Kidney (tissue), 14 donors: ENCODE measurements around the gene ERCC1. TPM values are rescaled to one million over a fixed set of nuclear protein-coding genes. Genes with fewer than 3 reads are reported as not detected.

Source experiments
- DNase-seq, 5 donors: peaks; one replicate each; pipeline ENCODE4 v3.0.0-alpha.2; 2013 to 2020
- FAIRE-seq: peaks from 2 replicates; lab custom pipeline; 2012; peaks lifted over from hg19 to GRCh38; lab: Jason Lieb, UNC
- H3K27ac ChIP-seq, 2 donors: one replicate each; pipeline ENCODE4 v1.7.0; 2013; ENCODE audit warnings: low read depth in 2 of 2, low read length in 2 of 2, inconsistent platforms in 1 of 2
- H3K27me3 ChIP-seq: one replicate; pipeline ENCODE4 v1.7.1; 2013; ENCODE audit warnings: low read length, inconsistent platforms; ENCODE audit not compliant: control insufficient read depth, insufficient read depth
- H3K36me3 ChIP-seq, 3 donors: one replicate each; pipeline versions ENCODE4 v1.7.0 to v1.7.1; 2013; ENCODE audit warnings: low read length in 3 of 3, control low read depth in 1 of 3, inconsistent platforms in 1 of 3; ENCODE audit not compliant: insufficient read depth in 3 of 3, control insufficient read depth in 2 of 3
- H3K4me1 ChIP-seq, 3 donors: one replicate each; pipeline versions ENCODE4 v1.7.0 to v1.7.1; 2013; ENCODE audit warnings: low read length in 3 of 3, inconsistent platforms in 1 of 3, low read depth in 1 of 3; ENCODE audit not compliant: control insufficient read depth in 2 of 3, insufficient read depth in 2 of 3
- H3K4me3 ChIP-seq, 3 donors: one replicate each; pipeline versions ENCODE4 v1.7.0 to v1.8.1; 2013; ENCODE audit warnings: low read length in 3 of 3, control low read depth in 1 of 3, inconsistent platforms in 1 of 3
- H3K9ac ChIP-seq, 3 donors: one replicate each; pipeline versions ENCODE4 v1.7.0 to v1.7.1; 2013; ENCODE audit warnings: low read length in 3 of 3, control low read depth in 1 of 3, inconsistent platforms in 1 of 3
- H3K9me3 ChIP-seq, 3 donors: one replicate each; pipeline versions ENCODE4 v1.7.0 to v1.7.1; 2013; ENCODE audit warnings: low read length in 3 of 3, control low read depth in 1 of 3, inconsistent platforms in 1 of 3; ENCODE audit not compliant: control insufficient read depth in 2 of 3, insufficient read depth in 1 of 3
- intact Hi-C: fragments of 100-400 bp; cut with DNase I; formaldehyde crosslinking; loops from one replicate; pipeline ENCODE4 v1.11.1; 2022
- polyA plus RNA-seq: library from polyadenylated mRNA; stranded (reverse); fragments of 350-450 nt; fragmentation: Illumina TruSeq; extraction: RNeasy Lipid Tissue Mini Kit (QIAGEN cat#74804); gene quantifications from one replicate; pipeline ENCODE4 v1.2.3, GENCODE V29; 2014; ENCODE audit warnings: low read depth, low replicate concordance; ENCODE audit not compliant: insufficient read depth
- total RNA-seq: library from RNA; stranded (reverse); fragmentation: NEBNext Ultra II Directional; extraction: Animal tissue kit (Norgen Biotek cat#: 25700); gene quantifications from one replicate; pipeline ENCODE4 v1.2.1, GENCODE V29; 2021
- TF ChIP-seq, protein P1 (sequence below): IDR thresholded peaks from 3 replicates; pipeline ENCODE4 v1.5.1; 2012; ENCODE audit warnings: mild to moderate bottlenecking, moderate library complexity, borderline replicate concordance; ENCODE audit not compliant: insufficient read depth; ENCODE audit errors: extremely low read depth
- donor health status: control.
- donor health status: control.
- donor health status: control.
- donor health status: control.
- donor health status: control.
- donor health status: DM: yes; HTN: yes; CAD: no.
- donor health status: Normal renal cell carcinoma (clear cell type).

Gene ERCC1
- total and polyA plus RNA-seq, 2 donors from 2014 or later = 60.8 to 107 TPM

DNA sequence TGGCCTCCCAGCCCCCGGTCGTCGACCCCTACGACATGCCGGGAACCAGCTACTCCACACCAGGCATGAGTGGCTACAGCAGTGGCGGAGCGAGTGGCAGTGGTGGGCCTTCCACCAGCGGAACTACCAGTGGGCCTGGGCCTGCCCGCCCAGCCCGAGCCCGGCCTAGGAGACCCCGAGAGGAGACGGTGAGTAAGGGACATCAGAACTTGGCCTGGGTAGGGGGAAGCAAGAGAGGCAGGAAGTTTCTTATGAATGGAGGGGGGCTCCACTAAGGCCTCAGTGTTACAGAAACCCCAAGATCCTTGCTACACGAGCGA lies 47.0 kb upstream of the ERCC1 start:
- TF ChIP-seq, protein P1, sequence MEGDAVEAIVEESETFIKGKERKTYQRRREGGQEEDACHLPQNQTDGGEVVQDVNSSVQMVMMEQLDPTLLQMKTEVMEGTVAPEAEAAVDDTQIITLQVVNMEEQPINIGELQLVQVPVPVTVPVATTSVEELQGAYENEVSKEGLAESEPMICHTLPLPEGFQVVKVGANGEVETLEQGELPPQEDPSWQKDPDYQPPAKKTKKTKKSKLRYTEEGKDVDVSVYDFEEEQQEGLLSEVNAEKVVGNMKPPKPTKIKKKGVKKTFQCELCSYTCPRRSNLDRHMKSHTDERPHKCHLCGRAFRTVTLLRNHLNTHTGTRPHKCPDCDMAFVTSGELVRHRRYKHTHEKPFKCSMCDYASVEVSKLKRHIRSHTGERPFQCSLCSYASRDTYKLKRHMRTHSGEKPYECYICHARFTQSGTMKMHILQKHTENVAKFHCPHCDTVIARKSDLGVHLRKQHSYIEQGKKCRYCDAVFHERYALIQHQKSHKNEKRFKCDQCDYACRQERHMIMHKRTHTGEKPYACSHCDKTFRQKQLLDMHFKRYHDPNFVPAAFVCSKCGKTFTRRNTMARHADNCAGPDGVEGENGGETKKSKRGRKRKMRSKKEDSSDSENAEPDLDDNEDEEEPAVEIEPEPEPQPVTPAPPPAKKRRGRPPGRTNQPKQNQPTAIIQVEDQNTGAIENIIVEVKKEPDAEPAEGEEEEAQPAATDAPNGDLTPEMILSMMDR = no peak
- Histone ChIP-seq H3K9ac (no peak overlapping the region), H3K9me3 (no peaks in the 10 kb centered on the region), H3K36me3 (no peaks in the 10 kb centered on the region), H3K4me3 (peak overlapping the region in 1 of 3 donors; percentile 98), H3K27ac (no peak overlapping the region), H3K27me3 (peaks cover 22% of the 10 kb centered on the region), H3K4me1 (peaks cover 0 to 30% (median 9%) of the 10 kb centered on the region in 3 donors)
- FAIRE-seq (no peak), DNase-seq (no peak)
- intact Hi-C loops = no loop called here

DNA sequence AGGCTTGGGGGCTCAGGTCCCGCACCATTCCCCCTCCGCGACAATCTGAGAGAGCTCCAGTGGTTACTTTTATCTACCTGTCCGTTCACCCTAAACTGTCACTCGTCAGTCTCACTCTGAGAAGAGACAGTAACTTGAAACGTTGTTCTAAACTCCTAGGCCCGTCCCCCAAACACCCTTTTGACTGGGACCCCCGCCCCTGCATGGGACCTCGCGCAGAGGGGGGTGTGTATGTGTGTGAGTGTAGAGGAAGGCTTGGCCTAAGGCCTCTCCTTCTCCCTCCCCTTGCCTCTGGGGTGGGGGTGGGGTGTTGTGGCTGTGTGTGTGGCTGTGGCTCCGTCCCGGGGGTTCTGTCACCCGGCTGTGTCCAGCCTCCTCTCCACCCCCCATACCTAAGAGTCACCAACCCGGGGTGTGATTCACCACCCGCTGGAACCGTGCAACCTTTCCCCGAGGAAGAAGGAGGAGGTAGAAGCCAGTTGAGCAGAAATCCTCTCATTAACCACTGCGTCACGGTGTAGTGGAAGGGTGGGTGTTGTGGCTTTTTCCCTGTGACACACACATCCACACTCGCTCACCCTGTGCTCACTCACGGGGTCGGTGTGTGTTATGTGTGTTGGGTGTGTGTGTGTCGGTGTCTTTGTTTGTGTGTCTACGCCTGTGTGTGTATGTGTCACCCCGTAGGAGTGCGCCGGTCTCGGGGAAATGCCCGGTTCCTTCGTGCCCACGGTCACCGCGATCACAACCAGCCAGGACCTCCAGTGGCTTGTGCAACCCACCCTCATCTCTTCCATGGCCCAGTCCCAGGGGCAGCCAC lies 46.4 kb upstream of the ERCC1 start:
- Histone ChIP-seq H3K27me3 (peaks cover 22% of the 10 kb centered on the region), H3K27ac (peak overlapping the region; percentile 93 to 97), H3K9me3 (no peaks in the 10 kb centered on the region), H3K9ac (peak overlapping the region in 2 of 3 donors; percentile 45 to 95), H3K4me3 (peak overlapping the region; percentile 58 to 98 (median 92)), H3K4me1 (peaks cover 0 to 30% (median 9%) of the 10 kb centered on the region in 3 donors), H3K36me3 (no peaks in the 10 kb centered on the region)
- FAIRE-seq (no peak), DNase-seq (peak in 4 of 5 donors; percentile 32 to 83 (median 66))
- intact Hi-C loops = no loop called here
- TF ChIP-seq, protein P1 = no peak

DNA sequence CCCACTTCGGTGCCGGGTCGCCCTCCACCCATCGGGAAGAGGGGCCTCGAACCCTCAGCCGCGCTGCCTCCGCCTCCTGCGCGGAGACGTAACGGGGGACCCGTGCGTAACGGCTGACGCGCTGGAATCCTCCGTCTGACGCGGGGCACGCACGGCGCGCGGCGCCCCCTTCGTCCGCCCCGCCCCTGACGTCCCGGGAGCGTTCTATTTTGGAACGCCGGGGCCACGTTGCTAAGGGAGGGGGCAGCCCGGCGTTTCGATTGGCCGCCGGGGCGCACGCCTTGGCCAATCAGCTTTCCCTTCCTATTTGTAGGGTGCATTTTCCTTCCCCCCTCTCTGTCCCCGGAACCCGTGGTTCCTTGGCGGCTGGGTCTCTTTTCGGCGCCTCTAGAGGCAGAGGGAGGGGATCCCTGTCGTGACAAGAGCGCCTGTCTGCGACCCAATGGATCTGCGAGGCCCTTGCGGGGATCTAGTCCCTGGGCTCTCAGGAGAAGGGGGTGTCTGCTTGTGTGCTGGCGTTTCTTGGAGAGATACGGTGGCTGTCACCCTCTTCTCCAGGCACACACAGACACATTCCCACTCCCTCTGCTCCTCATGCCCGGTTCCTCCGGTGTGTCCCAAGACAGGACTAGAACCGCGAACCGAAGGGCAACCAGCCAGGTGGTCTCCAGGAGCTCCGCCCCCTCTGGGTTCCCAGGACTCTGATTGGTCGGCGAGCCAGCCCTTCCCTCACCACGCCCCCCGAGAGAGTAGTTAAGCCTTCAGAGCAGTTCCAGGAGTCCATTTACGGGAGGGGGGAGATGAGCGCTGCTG lies 45.6 kb upstream of the ERCC1 start:
- intact Hi-C loops = no loop called here
- DNase-seq (peak; percentile 94 to 97 (median 95)), FAIRE-seq (peak; percentile 38)
- Histone ChIP-seq H3K4me3 (peak overlapping the region; percentile 92 to 98 (median 93)), H3K27me3 (peaks cover 22% of the 10 kb centered on the region), H3K9me3 (no peaks in the 10 kb centered on the region), H3K36me3 (no peaks in the 10 kb centered on the region), H3K27ac (peak overlapping the region; percentile 97), H3K4me1 (peaks cover 0 to 30% (median 9%) of the 10 kb centered on the region in 3 donors), H3K9ac (peak overlapping the region; percentile 78 to 95 (median 93))
- TF ChIP-seq, protein P1 = no peak
